Measurements from ENCODE around the gene KCTD13. TPM values are rescaled to one million over a fixed set of nuclear protein-coding genes. Genes with fewer than 3 reads are reported as not detected.
"Not testable (repeated sequence)": the region's sequence is repeated elsewhere in the genome, so short reads cannot be mapped to it uniquely, and the experiment has no call there.

The KCTD13 gene
- total RNA-seq, 2 donors from 2014 or later = 31.9 to 36.0 TPM

DNA sequence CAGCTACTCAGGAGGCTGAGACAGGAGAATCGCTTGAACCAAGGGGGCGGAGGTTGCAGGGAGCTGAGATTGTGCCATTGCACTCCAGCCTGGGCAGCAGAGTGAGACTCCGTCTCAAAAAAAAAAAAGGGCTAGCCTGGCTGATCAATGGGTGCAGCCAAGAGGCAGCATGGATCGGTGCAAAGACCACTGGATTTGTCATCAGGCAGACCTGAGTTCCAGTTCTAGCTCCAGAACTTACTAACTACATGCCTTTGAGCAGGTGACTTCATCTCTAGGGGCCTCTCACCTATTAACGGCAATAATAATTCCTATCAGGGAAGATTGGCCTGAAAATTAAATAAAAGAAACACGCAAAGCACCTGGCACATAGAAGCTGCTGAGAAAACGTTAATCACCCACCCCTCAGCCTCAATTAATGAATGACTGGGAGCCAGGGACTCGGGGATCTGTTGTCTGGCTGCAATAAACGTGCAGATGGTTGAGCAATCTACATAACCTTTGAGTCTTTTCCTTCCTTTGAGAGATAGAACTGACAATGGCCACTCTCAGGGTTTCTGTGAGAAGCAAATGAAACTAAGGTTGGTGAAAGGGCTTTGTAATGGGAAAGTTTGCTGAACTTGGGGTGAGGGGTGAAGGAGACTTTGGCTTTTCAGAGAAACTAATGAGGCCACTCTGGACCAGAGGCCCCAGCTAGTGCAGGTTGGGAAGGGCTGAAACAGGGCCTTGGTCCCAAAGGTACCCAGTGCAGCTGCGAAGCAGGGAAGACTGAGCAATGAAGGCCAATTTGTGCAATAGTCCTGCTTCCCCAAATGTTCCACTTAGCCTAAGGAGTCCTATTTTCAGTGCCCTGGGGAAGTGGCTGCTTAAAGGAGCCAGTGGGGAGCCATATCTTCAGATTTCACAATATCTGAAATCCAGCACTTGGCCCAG lies 34.2 kb downstream of the KCTD13 start:
- no peaks in the 10 kb centered on the region for H3K36me3 Mint-ChIP-seq (ENCODE audit: low read depth)

DNA sequence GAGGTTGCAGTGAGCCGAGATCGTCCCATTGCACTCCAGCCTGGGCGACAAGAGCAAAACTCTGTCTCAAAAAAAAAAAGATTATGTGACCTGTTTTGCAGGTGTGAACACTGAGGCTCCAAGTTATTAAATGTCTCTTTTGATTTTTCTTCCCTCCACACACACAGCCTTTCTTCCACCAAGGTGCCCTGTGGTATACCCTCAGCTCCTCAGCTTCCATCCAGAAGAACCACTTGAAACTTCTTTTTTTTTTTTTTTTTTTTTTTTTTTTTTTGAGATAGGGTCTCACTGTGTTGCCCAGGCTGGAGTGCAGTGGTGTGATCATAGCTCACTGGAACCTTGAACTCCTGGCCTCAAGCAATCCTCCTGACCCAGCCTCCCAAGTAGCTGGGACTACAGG lies 36.7 kb downstream of the KCTD13 start:
- not testable (repeated sequence) for H3K4me1 Mint-ChIP-seq; H3K27ac Mint-ChIP-seq; ATAC-seq (replicated peaks); H3K36me3 Mint-ChIP-seq (ENCODE audit: low read depth); H3K4me3 Mint-ChIP-seq; H3K9me3 Mint-ChIP-seq; H3K27me3 Mint-ChIP-seq

More for the DNA sequence above, 34.2 kb downstream of the KCTD13 start:
- ATAC-seq (replicated peaks) = no peak
- H3K9me3 Mint-ChIP-seq = no peaks in the 10 kb centered on the region
- H3K27ac Mint-ChIP-seq = no peak overlapping the region
- H3K27me3 Mint-ChIP-seq = peaks cover 4% of the 10 kb centered on the region
- no peak overlapping the region for H3K4me3 Mint-ChIP-seq
- H3K4me1 Mint-ChIP-seq = no peaks in the 10 kb centered on the region

DNA sequence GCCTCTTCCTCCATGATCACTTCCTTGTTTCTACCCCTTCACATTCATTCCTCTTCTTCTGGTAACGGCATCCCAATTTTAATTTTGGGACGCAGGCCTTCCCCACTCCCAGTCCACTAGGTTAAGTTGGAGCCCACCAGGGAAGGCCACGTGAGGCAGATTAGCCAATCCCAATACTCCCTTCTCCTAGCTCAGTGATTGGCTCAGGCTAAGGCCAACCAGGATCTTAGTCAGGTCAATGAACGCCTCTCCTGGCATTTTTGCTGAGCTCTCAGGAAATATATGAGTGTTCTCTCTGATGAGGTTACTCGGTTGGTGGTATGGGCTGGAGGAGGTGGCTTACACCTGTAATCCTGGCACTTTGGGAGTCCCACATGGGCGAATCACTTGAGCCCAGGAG lies 42.0 kb downstream of the KCTD13 start:
- no peak for ATAC-seq (replicated peaks)
- Mint-ChIP-seq H3K9me3 (no peaks in the 10 kb centered on the region), H3K36me3 (ENCODE audit: low read depth) (no peaks in the 10 kb centered on the region), H3K4me3 (no peak overlapping the region), H3K27ac (no peak overlapping the region), H3K4me1 (no peaks in the 10 kb centered on the region), H3K27me3 (peaks cover 19% of the 10 kb centered on the region)

DNA sequence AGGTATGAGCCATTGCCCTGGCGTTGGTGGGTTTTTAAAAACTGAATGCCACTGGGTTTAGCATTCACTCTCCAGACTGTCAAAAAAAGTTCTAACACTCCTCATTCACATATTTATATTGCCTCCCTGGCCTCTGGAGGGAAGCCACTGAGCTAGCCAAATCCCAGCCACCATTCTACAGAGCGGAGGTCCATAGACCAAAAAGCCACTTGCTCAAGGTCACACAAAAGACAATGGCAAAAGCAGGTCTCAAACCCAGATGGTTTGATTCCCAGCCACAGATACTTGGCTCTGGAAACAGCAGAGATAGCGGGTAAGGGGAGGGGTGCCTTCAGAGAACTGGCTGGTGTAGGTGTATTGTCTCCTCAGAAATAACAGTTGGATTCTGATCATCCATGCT lies 45.0 kb downstream of the KCTD13 start:
- Mint-ChIP-seq H3K4me3 (no peak overlapping the region), H3K27me3 (peaks cover 27% of the 10 kb centered on the region), H3K36me3 (ENCODE audit: low read depth) (no peaks in the 10 kb centered on the region), H3K4me1 (peaks cover 8% of the 10 kb centered on the region), H3K9me3 (no peaks in the 10 kb centered on the region), H3K27ac (no peak overlapping the region)
- no peak for ATAC-seq (replicated peaks)

DNA sequence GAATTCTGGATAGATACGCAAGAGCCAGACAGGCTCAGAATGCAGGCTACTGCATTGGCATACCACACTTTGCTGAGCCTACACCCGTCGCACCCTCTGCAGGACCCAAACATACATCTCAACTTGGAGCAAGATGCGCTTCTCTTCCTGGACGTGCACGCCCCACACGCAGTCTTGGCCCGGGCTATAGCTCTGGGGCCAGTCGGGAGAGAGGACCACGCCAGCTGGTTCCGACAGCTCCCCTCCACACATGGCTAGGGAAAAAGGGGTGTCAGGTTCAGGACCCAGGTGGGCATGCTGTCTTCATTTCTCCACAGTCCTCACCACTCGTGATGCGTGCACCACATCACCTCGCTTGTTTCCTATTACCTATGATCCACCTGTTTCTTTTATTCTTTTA lies 47.9 kb downstream of the KCTD13 start:
- peaks cover 11% of the 10 kb centered on the region for H3K4me1 Mint-ChIP-seq
- peaks cover 21% of the 10 kb centered on the region for H3K27me3 Mint-ChIP-seq
- H3K4me3 Mint-ChIP-seq = peak overlapping the region; percentile 57
- no peaks in the 10 kb centered on the region for H3K9me3 Mint-ChIP-seq
- H3K36me3 Mint-ChIP-seq (ENCODE audit: low read depth) = no peaks in the 10 kb centered on the region
- no peak overlapping the region for H3K27ac Mint-ChIP-seq
- ATAC-seq (replicated peaks) = no peak

DNA sequence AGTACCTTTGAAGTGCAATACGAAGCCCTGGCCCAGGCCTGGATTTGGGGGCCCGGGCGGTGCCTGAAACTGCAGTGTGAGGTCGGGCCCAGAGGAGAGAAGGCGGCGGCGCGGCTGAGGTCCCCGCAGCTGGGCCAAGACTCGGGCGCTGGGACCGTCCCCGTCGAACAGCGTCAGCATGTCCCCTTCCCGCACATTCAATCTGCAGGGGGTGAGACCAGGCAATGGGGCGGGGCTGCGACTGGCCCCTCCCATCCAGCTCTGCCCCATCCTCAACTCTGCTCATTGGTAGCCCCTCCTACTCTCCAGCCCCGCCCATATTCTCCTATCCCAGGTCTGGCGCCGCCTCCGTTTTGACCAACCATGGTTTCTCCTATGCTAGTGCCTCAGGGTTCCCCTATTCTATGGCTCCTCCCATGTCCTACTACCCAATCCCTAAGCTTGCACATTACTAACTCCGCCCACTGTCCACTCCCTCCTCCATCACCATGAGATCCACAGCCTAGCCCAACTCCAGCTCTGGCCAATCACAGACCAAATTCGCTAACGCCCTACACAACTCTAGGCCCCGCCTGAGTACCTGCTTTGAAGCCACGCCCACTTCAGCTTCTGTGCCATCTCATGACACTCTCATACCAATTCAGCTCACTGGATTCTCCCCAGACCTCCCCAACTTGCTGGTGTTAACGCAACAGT lies 48.6 kb downstream of the KCTD13 start:
- H3K4me1 Mint-ChIP-seq = peaks cover 11% of the 10 kb centered on the region
- peak; percentile 92 for ATAC-seq (replicated peaks)
- H3K27ac Mint-ChIP-seq = no peak overlapping the region
- peaks cover 17% of the 10 kb centered on the region for H3K27me3 Mint-ChIP-seq
- no peaks in the 10 kb centered on the region for H3K36me3 Mint-ChIP-seq (ENCODE audit: low read depth)
- H3K4me3 Mint-ChIP-seq = peak overlapping the region; percentile 57
- no peaks in the 10 kb centered on the region for H3K9me3 Mint-ChIP-seq

DNA sequence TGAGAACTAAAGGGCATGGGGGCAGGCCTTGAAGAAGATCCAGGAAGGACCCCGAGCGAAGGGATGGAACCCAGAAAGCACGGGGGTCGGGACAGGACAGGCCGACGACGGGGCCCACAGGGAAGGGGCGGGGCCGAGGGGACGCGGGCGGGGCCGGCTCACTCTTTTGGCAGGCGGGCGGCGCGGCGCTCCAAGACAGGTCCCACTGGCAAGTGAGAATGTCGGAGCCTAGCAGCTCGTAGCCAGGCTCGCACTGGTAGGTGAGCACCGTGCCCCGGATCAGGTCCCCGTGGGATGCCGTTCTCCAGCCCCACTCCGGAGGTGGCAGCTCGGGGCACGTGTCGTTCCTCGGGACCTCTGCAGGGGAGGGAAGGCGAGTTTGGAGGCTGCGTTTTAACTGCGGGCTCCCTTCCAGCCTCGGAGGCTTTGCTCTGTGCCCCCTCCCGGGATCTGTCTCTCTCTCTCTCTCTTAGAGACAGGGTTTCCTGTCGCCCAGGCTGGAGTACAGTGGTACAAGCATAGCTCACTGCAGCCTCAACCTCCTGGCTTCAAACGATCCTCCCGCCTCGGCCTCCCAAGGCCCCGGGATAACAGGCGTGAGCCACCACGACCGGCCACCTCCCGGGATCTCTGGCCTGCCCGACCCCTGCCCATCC lies 49.3 kb downstream of the KCTD13 start:
- Mint-ChIP-seq H3K27ac (no peak overlapping the region), H3K9me3 (no peaks in the 10 kb centered on the region), H3K4me1 (peaks cover 11% of the 10 kb centered on the region), H3K4me3 (peak overlapping the region; percentile 57), H3K36me3 (ENCODE audit: low read depth) (no peaks in the 10 kb centered on the region), H3K27me3 (peaks cover 17% of the 10 kb centered on the region)
- peak; percentile 46 for ATAC-seq (replicated peaks)

DNA sequence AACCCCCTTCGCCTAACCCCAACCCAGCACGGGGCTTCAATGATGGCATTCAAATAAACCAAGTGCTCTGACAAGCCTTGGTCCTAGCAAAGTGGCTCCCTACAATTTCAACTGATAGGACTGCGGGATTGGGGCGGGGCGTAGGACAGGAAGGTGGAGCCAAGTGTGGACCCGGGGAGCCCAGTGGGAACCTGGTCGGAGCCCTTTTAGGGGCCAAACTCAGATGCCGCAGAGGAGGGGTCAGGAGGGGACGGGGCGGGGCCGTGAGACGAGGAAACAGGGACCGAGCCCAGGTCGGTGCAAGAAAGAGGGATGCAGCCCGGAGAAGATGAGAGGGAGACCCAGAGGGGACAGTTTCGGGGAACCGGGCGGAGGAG lies 49.8 kb downstream of the KCTD13 start:
- Mint-ChIP-seq H3K27me3 (peaks cover 17% of the 10 kb centered on the region), H3K4me1 (peaks cover 11% of the 10 kb centered on the region), H3K4me3 (peak overlapping the region; percentile 57), H3K36me3 (ENCODE audit: low read depth) (no peaks in the 10 kb centered on the region), H3K27ac (no peak overlapping the region), H3K9me3 (no peaks in the 10 kb centered on the region)
- ATAC-seq (replicated peaks) = no peak

DNA sequence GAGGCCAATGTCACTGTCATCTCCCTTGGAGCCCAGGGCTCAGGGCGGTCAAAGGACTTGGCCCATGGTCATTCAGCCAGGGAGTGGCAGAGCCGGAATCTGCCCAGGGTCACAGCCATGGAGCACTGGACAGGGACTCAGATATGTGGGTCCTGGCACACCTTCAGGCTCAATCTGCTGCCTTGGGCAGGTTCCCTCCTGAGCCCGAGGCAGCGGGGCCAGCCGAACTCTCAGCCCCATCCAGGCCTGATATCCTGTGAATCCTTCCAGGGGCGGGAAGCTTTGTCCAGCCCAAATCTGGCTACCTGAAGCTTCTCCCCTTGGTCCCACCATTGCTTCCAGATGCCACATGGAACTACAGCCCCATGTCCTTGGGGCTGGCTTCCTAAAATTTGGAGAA lies 50.8 kb downstream of the KCTD13 start:
- Mint-ChIP-seq H3K9me3 (no peaks in the 10 kb centered on the region), H3K27ac (no peak overlapping the region), H3K4me1 (peaks cover 11% of the 10 kb centered on the region), H3K4me3 (no peak overlapping the region), H3K36me3 (ENCODE audit: low read depth) (no peaks in the 10 kb centered on the region), H3K27me3 (peaks cover 17% of the 10 kb centered on the region)
- ATAC-seq (replicated peaks) = no peak

DNA sequence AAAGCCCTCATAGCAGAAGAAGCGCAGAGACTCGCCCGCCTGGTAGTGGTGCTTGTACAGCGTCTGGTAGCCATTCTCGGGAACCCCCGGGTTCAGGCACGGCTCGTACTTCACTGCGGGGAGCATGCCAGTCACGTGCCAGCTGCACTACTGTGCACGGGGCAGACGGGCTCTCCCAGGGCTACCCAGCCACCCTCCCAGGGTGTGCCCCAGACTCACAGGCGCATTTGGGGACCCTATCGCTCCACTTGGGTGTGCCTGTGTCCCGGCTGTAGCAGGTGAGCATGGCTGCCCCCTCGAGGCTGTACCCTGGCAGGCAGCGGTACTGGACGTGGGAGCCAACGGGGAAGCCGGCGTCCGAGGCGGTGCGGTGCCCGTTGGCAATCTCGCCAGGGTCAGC lies 52.7 kb downstream of the KCTD13 start:
- peaks cover 11% of the 10 kb centered on the region for H3K4me1 Mint-ChIP-seq
- no peaks in the 10 kb centered on the region for H3K9me3 Mint-ChIP-seq
- no peak overlapping the region for H3K4me3 Mint-ChIP-seq
- no peak for ATAC-seq (replicated peaks)
- no peaks in the 10 kb centered on the region for H3K36me3 Mint-ChIP-seq (ENCODE audit: low read depth)
- H3K27ac Mint-ChIP-seq = no peak overlapping the region
- peaks cover 11% of the 10 kb centered on the region for H3K27me3 Mint-ChIP-seq

DNA sequence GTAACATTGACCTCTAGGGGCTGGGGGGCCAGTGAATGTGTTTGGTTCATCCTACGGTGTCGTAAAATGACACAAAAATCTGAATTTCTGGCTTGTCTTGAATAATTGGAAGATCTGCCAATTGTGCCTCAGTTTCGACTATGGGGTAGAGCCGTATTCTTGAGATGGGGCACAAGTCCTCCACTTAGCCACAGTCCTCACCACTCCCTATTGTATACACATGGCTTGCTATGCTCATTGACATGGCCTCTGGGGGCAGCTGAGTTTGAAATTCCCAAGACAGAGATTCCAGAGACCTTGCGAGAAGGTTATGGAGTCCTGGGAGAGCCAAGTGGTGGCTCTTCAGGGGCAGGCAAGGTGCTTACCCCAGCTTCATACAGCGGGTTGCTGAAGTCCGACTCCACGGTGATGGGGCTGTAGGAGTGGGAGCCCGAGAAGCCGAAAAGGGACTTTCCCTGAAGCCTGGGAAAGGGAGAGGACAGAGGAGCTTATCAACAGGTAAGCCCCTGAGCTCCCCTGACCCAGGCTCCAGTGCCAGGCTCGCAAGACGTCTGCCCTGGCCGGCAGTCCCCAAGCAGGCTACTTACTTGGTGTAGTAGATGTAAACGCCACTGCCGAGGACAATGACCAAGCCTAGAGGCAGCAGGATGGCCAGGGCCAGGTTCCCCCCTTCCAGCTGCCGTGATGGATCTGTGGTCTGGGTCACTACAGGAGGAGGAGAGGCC lies 54.0 kb downstream of the KCTD13 start:
- no peaks in the 10 kb centered on the region for H3K9me3 Mint-ChIP-seq
- ATAC-seq (replicated peaks) = no peak
- H3K27ac Mint-ChIP-seq = no peak overlapping the region
- H3K4me3 Mint-ChIP-seq = no peak overlapping the region
- peaks cover 4% of the 10 kb centered on the region for H3K4me1 Mint-ChIP-seq
- peaks cover 5% of the 10 kb centered on the region for H3K27me3 Mint-ChIP-seq
- H3K36me3 Mint-ChIP-seq (ENCODE audit: low read depth) = no peaks in the 10 kb centered on the region

DNA sequence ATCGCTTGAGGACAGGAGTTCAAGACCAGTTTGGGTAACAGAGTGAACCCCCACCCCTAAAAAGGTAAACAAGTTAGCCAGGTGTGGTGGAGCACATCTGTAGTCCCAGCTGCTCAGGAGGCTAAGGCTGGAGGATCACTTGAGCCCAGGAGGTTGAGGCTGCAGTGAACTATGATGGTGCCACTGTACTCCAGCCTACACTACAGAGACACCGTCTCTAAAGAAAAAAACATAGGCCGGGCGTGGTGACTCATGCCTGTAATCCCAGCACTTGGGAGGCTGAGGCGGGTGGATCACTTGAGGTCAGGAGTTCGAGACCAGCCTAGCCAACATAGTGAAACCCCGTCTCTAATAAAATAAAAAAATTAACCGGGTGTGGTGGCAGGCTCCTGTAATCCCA lies 57.0 kb downstream of the KCTD13 start:
- not testable (repeated sequence) for H3K9me3 Mint-ChIP-seq; H3K27ac Mint-ChIP-seq; H3K4me3 Mint-ChIP-seq; H3K36me3 Mint-ChIP-seq (ENCODE audit: low read depth); H3K27me3 Mint-ChIP-seq; ATAC-seq (replicated peaks); H3K4me1 Mint-ChIP-seq

DNA sequence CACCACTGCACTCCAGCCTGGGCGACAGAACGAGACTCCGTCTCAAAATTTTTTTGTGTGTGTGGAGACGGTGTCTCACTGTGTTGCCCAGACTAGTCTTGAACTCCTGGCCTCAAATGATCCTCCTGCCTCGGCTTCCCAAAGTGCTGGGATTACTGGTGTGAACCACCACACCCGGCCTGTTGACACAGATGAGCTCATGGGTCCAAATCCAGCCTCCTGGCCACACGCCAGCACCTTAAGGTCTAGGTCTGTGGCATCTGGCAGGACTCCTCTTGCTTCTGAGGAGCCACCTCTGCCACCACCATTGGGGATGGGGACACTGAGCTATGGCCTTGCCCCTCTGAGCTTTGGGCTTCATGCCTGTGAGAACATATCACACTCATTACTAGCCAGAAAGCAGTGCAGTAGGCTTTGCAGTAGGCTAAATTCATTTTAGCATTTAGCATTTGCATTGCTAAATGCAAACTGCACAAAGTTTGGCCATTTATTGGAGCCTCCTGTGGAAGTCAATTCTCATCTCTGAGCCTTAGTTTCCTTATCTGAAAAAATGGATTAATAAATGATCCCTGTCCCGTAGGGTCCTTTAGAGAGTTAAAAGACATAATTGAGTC lies 57.5 kb downstream of the KCTD13 start:
- Mint-ChIP-seq H3K4me1 (no peaks in the 10 kb centered on the region), H3K9me3 (no peaks in the 10 kb centered on the region), H3K27ac (no peak overlapping the region), H3K27me3 (no peaks in the 10 kb centered on the region), H3K4me3 (no peak overlapping the region), H3K36me3 (ENCODE audit: low read depth) (no peaks in the 10 kb centered on the region)
- no peak for ATAC-seq (replicated peaks)

DNA sequence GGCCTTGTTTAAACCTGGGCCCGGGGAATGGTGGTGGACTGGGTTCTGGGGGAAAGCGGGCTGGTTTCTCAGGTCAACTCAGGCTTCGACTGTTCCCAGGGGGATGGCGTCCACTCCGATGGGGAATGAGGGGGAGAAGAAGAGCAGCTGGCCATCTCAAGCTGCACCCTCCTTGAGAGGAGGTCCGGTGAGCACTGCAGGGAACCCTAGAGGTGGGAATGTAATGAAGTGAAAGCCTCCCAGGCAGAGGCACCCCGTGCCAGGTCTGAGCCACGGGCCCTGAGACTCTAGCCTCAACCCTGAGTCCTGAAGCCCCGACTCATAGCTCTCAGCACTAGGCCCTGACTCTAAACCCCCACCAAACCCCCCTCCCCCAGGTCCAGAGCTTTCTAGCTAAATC lies 61.8 kb downstream of the KCTD13 start:
- peak overlapping the region; percentile 97 for H3K4me3 Mint-ChIP-seq
- no peak for ATAC-seq (replicated peaks)
- H3K27ac Mint-ChIP-seq = no peak overlapping the region
- H3K9me3 Mint-ChIP-seq = no peaks in the 10 kb centered on the region
- H3K27me3 Mint-ChIP-seq = no peaks in the 10 kb centered on the region
- H3K36me3 Mint-ChIP-seq (ENCODE audit: low read depth) = peaks cover 24% of the 10 kb centered on the region
- peaks cover 6% of the 10 kb centered on the region for H3K4me1 Mint-ChIP-seq
